HPDE6-E6E7 (cell line): ENCODE data around the gene KCNQ1.

Experiments
- DNase-seq: peaks from one replicate; pipeline ENCODE4 v3.0.0; 2011; ENCODE audit warnings: missing footprints; ENCODE audit errors: extremely low spot score

The KCNQ1 gene

GRCh38 chr11:2881076-2881980 is 436.5 kb downstream of the KCNQ1 start:
- DNase-seq, result no peak

- DNase-seq, result no peak
Observed at GRCh38 chr11:2881981-2882375, 437.2 kb downstream of the KCNQ1 start.

GRCh38 chr11:2882396-2883110 is 437.7 kb downstream of the KCNQ1 start:
- DNase-seq, result no peak

GRCh38 chr11:2883640-2883978 is 438.8 kb downstream of the KCNQ1 start:
- no peak for DNase-seq

- no peak for DNase-seq
Observed at GRCh38 chr11:2883979-2884815, 439.4 kb downstream of the KCNQ1 start.

- DNase-seq, result no peak
Observed at GRCh38 chr11:2885017-2885677, 440.3 kb downstream of the KCNQ1 start.

GRCh38 chr11:2885678-2886081 is 440.9 kb downstream of the KCNQ1 start, which contains the start of gene CDKN1C:
Gene CDKN1C, minus strand, starts transcription at chr11:2885775. Its CDS starts 319 bp downstream, at chr11:2885456.
- DNase-seq, result peak; percentile 64

- no peak for DNase-seq
Observed at GRCh38 chr11:2886191-2886894, 441.5 kb downstream of the KCNQ1 start.

GRCh38 chr11:2886936-2887335 is 442.1 kb downstream of the KCNQ1 start:
- no peak for DNase-seq

GRCh38 chr11:2887515-2888195 is 442.8 kb downstream of the KCNQ1 start:
- DNase-seq, result no peak

- DNase-seq, result peak; percentile 49
Observed at GRCh38 chr11:2888266-2888968, 443.6 kb downstream of the KCNQ1 start.

GRCh38 chr11:2889362-2890273 is 444.8 kb downstream of the KCNQ1 start:
- no peak for DNase-seq

- DNase-seq, result no peak
Observed at GRCh38 chr11:2890466-2891294, 445.9 kb downstream of the KCNQ1 start.

GRCh38 chr11:2891326-2892214 is 446.8 kb downstream of the KCNQ1 start:
- no peak for DNase-seq

GRCh38 chr11:2892215-2892966 is 447.6 kb downstream of the KCNQ1 start:
- peak; percentile 34 for DNase-seq

GRCh38 chr11:2892967-2893528 is 448.2 kb downstream of the KCNQ1 start:
- no peak for DNase-seq
